Stimulated activated CD8-positive, alpha-beta memory T cell treated with anti-CD3 and anti-CD28 coated beads, Interleukin-4, amount 100 ng/mL, for 4 hours (primary cell): Measurements from ENCODE around the gene SLC8A2.

Source experiments
- DNase-seq, 2 donors: peaks; one replicate each; pipeline ENCODE4 v3.0.0-alpha.2; 2020; ENCODE audit warnings: low read depth in 2 of 2, low spot score in 1 of 2

Gene SLC8A2

GRCh38 chr19:47471733-47472457 lies at the start of gene SLC8A2:
Gene SLC8A2, minus strand, starts transcription at chr19:47471893. Its CDS starts 5,490 bp downstream, at chr19:47466403.
- peak in 1 of 2 donors; percentile 29 for DNase-seq

- no peak for DNase-seq
Measured at GRCh38 chr19:47520839-47521238, 49.1 kb upstream of the SLC8A2 start.

GRCh38 chr19:47520343-47520806 lies 48.7 kb upstream of the SLC8A2 start:
- no peak for DNase-seq

GRCh38 chr19:47518854-47519253 lies 47.2 kb upstream of the SLC8A2 start:
- DNase-seq: no peak

GRCh38 chr19:47518139-47518538 lies 46.4 kb upstream of the SLC8A2 start:
- peak; percentile 28 to 65 for DNase-seq

- peak; percentile 100 for DNase-seq
Measured at GRCh38 chr19:47514869-47515588, 43.3 kb upstream of the SLC8A2 start, which contains the start of gene NAPA. Gene NAPA, minus strand, starts transcription at chr19:47515063. Its CDS starts 123 bp downstream, at chr19:47514940.

GRCh38 chr19:47514151-47514868 lies 42.6 kb upstream of the SLC8A2 start:
- DNase-seq: no peak

GRCh38 chr19:47512948-47513319 lies 41.2 kb upstream of the SLC8A2 start:
- DNase-seq: no peak

GRCh38 chr19:47512183-47512947 lies 40.7 kb upstream of the SLC8A2 start:
- DNase-seq: no peak

- no peak for DNase-seq
Measured at GRCh38 chr19:47511681-47512080, 40.0 kb upstream of the SLC8A2 start.

- DNase-seq: no peak
Measured at GRCh38 chr19:47511128-47511517, 39.4 kb upstream of the SLC8A2 start.

GRCh38 chr19:47510516-47511127 lies 38.9 kb upstream of the SLC8A2 start:
- no peak for DNase-seq

- no peak for DNase-seq
Measured at GRCh38 chr19:47509973-47510372, 38.3 kb upstream of the SLC8A2 start.

- no peak for DNase-seq
Measured at GRCh38 chr19:47509170-47509847, 37.6 kb upstream of the SLC8A2 start.

- no peak for DNase-seq
Measured at GRCh38 chr19:47508721-47509120, 37.0 kb upstream of the SLC8A2 start.

- no peak for DNase-seq
Measured at GRCh38 chr19:47507924-47508553, 36.3 kb upstream of the SLC8A2 start.

GRCh38 chr19:47507012-47507411 lies 35.3 kb upstream of the SLC8A2 start:
- DNase-seq: no peak

GRCh38 chr19:47506459-47506858 lies 34.8 kb upstream of the SLC8A2 start:
- DNase-seq: no peak

GRCh38 chr19:47505506-47505905 lies 33.8 kb upstream of the SLC8A2 start:
- no peak for DNase-seq

GRCh38 chr19:47503826-47504150 lies 32.1 kb upstream of the SLC8A2 start:
- DNase-seq: no peak
